SK-N-SH treated with all-trans-retinoic acid at 6 μM for 48 hours (cell line): Measurements from ENCODE around the gene PROK2.

Experiments used
- ATAC-seq: fragments of 200-7000 bp; cut with Tn5 transposase; 3 replicates; pipeline ENCODE4 v1.9.1; 2020; ENCODE audit warnings: mild to moderate bottlenecking, moderate library complexity
- ARNTL ChIP-seq: fragments of 450-650 bp; formaldehyde crosslinking; IDR thresholded peaks from 2 replicates; pipeline ENCODE4 v1.5.0; 2020; ENCODE audit warnings: low read depth, mild to moderate bottlenecking, moderate library complexity, borderline replicate concordance
- BACH2 ChIP-seq: fragments of 250-450 bp; sonication (Bioruptor Pico); IDR thresholded peaks from 2 replicates; pipeline ENCODE4 v1.9.0; 2021; ENCODE audit warnings: mild to moderate bottlenecking, borderline replicate concordance
- CREB5 ChIP-seq: fragments of 250-450 bp; sonication (Bioruptor Pico); IDR thresholded peaks from 2 replicates; pipeline ENCODE4 v1.5.1; 2020; ENCODE audit warnings: low read depth, mild to moderate bottlenecking, moderate library complexity
- CSDC2 ChIP-seq: fragments of 250-450 bp; sonication (Bioruptor Pico); IDR thresholded peaks from 2 replicates; pipeline ENCODE4 v1.5.0; 2020; ENCODE audit warnings: mild to moderate bottlenecking, moderate library complexity
- CSRNP3 ChIP-seq: fragments of 250-450 bp; sonication (Bioruptor Pico); IDR thresholded peaks from 2 replicates; pipeline ENCODE4 v1.5.1; 2021; ENCODE audit warnings: mild to moderate bottlenecking, moderate library complexity
- ESRRG ChIP-seq: fragments of 250-450 bp; sonication (Bioruptor Pico); IDR thresholded peaks from 2 replicates; pipeline ENCODE4 v1.6.1; 2021; ENCODE audit warnings: mild to moderate bottlenecking
- ISL1 ChIP-seq: fragments of 250-450 bp; sonication (Bioruptor Pico); IDR thresholded peaks from 2 replicates; pipeline ENCODE4 v2.1.2; 2022; ENCODE audit warnings: mild to moderate bottlenecking, moderate library complexity
- PATZ1 ChIP-seq: fragments of 250-450 bp; sonication (Bioruptor Pico); IDR thresholded peaks from 2 replicates; pipeline ENCODE4 v1.8.0; 2020; ENCODE audit warnings: mild to moderate bottlenecking, moderate library complexity, borderline replicate concordance
- POU6F1 ChIP-seq: fragments of 250-450 bp; sonication (Bioruptor Pico); IDR thresholded peaks from 2 replicates; pipeline ENCODE4 v1.8.0; 2021; ENCODE audit warnings: low read depth, mild to moderate bottlenecking, moderate library complexity, borderline replicate concordance
- PPARA ChIP-seq: fragments of 250-450 bp; sonication (Bioruptor Pico); IDR thresholded peaks from 2 replicates; pipeline ENCODE4 v1.5.0; 2020; ENCODE audit warnings: mild to moderate bottlenecking, borderline replicate concordance
- RARB ChIP-seq: fragments of 250-450 bp; sonication (Bioruptor Pico); IDR thresholded peaks from 2 replicates; pipeline ENCODE4 v1.8.0; 2021; ENCODE audit warnings: mild to moderate bottlenecking, moderate library complexity
- SNAI2 ChIP-seq: fragments of 250-450 bp; sonication (Bioruptor Pico); IDR thresholded peaks from 2 replicates; pipeline ENCODE4 v1.5.0; 2020; ENCODE audit warnings: mild to moderate bottlenecking, moderate library complexity
- TCF4 ChIP-seq: fragments of 250-450 bp; sonication (Bioruptor Pico); IDR thresholded peaks from 2 replicates; pipeline ENCODE4 v1.8.0; 2021; ENCODE audit warnings: mild to moderate bottlenecking, moderate library complexity, borderline replicate concordance
- TOX ChIP-seq: fragments of 250-450 bp; sonication (Bioruptor Pico); IDR thresholded peaks from 2 replicates; pipeline ENCODE4 v1.8.0; 2021; ENCODE audit warnings: mild to moderate bottlenecking, moderate library complexity, borderline replicate concordance
- ZC3H10 ChIP-seq: fragments of 250-450 bp; sonication (Bioruptor Pico); IDR thresholded peaks from 2 replicates; pipeline ENCODE4 v1.5.1; 2021; ENCODE audit warnings: mild to moderate bottlenecking, moderate library complexity
- ZFP3 ChIP-seq: fragments of 250-450 bp; sonication (Bioruptor Pico); IDR thresholded peaks from 2 replicates; pipeline ENCODE4 v1.5.0; 2020; ENCODE audit warnings: mild to moderate bottlenecking, moderate library complexity
- ZFP30 ChIP-seq: fragments of 450-650 bp; formaldehyde crosslinking; IDR thresholded peaks from 2 replicates; pipeline ENCODE4 v1.5.0; 2022; ENCODE audit warnings: mild to moderate bottlenecking, moderate library complexity
- ZNF565 ChIP-seq: fragments of 450-650 bp; formaldehyde crosslinking; conservative IDR thresholded peaks from 2 replicates; pipeline ENCODE4 v1.5.0; 2020; ENCODE audit warnings: low read depth, mild to moderate bottlenecking, moderate library complexity
- ZNF70 ChIP-seq: fragments of 450-650 bp; formaldehyde crosslinking; IDR thresholded peaks from 2 replicates; pipeline ENCODE4 v1.5.0; 2020; ENCODE audit warnings: mild to moderate bottlenecking, moderate library complexity
- TF ChIP-seq, protein P1 (sequence below): fragments of 250-450 bp; sonication (Bioruptor Pico); IDR thresholded peaks from 2 replicates; pipeline ENCODE4 v1.5.0; 2020; ENCODE audit warnings: mild to moderate bottlenecking, moderate library complexity

Gene PROK2

DNA sequence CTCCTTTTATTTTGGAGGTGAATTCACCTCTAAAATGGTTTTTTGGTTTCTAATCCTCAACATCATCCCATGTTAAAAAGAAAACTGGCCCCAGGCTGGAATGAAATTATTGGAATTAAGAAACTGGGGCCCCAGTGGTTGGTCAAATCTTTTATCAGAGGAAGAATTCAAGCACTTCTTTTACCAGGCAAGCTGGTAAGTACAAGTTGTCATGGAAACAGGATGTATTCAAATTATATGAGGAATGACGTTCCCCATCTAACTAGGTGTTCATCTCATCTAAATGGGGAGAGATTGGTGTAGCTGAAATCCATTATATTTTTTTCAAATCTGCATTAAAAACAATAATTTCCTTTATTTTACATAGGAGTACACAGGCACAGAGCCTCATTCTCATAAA is 50.1 kb downstream of the PROK2 start:
- TF ChIP-seq TOX (CRISPR knock-in tag): no peak
- TF ChIP-seq PATZ1 (CRISPR knock-in tag): no peak
- TF ChIP-seq TCF4 (CRISPR knock-in tag): no peak
- TF ChIP-seq PPARA (CRISPR knock-in tag): no peak
- TF ChIP-seq ZNF565: no peak
- no peak for TF ChIP-seq ARNTL (CRISPR knock-in tag)
- TF ChIP-seq SNAI2 (CRISPR knock-in tag): no peak
- no peak for TF ChIP-seq BACH2 (CRISPR knock-in tag)
- TF ChIP-seq ZC3H10: no peak
- TF ChIP-seq CREB5 (CRISPR knock-in tag): no peak
- TF ChIP-seq ISL1: no peak
- TF ChIP-seq CSDC2: no peak
- no peak for TF ChIP-seq POU6F1 (CRISPR knock-in tag)
- no peak for TF ChIP-seq ZFP3 (CRISPR knock-in tag)
- TF ChIP-seq ZNF70 (CRISPR knock-in tag): no peak
- TF ChIP-seq, protein P1, sequence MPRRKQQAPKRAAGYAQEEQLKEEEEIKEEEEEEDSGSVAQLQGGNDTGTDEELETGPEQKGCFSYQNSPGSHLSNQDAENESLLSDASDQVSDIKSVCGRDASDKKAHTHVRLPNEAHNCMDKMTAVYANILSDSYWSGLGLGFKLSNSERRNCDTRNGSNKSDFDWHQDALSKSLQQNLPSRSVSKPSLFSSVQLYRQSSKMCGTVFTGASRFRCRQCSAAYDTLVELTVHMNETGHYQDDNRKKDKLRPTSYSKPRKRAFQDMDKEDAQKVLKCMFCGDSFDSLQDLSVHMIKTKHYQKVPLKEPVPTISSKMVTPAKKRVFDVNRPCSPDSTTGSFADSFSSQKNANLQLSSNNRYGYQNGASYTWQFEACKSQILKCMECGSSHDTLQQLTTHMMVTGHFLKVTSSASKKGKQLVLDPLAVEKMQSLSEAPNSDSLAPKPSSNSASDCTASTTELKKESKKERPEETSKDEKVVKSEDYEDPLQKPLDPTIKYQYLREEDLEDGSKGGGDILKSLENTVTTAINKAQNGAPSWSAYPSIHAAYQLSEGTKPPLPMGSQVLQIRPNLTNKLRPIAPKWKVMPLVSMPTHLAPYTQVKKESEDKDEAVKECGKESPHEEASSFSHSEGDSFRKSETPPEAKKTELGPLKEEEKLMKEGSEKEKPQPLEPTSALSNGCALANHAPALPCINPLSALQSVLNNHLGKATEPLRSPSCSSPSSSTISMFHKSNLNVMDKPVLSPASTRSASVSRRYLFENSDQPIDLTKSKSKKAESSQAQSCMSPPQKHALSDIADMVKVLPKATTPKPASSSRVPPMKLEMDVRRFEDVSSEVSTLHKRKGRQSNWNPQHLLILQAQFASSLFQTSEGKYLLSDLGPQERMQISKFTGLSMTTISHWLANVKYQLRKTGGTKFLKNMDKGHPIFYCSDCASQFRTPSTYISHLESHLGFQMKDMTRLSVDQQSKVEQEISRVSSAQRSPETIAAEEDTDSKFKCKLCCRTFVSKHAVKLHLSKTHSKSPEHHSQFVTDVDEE (CRISPR knock-in tag): no peak
- TF ChIP-seq ZFP30: no peak
- ATAC-seq: no peak

DNA sequence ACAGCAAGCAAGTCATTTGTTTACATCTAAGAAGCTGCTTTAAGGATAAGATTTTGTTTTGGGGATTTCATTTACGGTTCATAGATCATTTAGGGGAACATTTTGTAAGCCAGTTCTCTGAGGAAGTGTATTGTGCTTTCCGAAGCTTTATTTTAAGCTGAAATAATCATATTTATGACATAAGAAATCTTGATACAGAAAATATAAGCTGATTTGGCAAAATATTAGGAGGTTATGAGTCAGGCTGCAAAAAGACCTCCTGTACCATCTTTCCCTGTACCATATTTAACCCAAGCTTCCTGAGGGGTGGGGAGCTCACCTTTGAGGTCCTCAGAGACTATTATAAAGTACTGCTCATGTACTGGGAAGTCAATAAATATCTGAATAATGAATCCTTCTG is 51.6 kb downstream of the PROK2 start:
- ATAC-seq: no peak
- TF ChIP-seq ZC3H10 (no peak), SNAI2 (CRISPR knock-in tag) (no peak), BACH2 (CRISPR knock-in tag) (no peak), CSDC2 (no peak), ZNF565 (no peak), ARNTL (CRISPR knock-in tag) (no peak), PATZ1 (CRISPR knock-in tag) (no peak), RARB (CRISPR knock-in tag) (no peak), ZFP3 (CRISPR knock-in tag) (no peak)

- no peak for ATAC-seq
- TF ChIP-seq PPARA (CRISPR knock-in tag) (no peak), ZFP30 (no peak), POU6F1 (CRISPR knock-in tag) (no peak), BACH2 (CRISPR knock-in tag) (no peak), CREB5 (CRISPR knock-in tag) (no peak), ZFP3 (CRISPR knock-in tag) (no peak), ESRRG (CRISPR knock-in tag) (no peak), CSRNP3 (CRISPR knock-in tag) (no peak), PATZ1 (CRISPR knock-in tag) (no peak), CSDC2 (no peak), ARNTL (CRISPR knock-in tag) (no peak), ISL1 (no peak), RARB (CRISPR knock-in tag) (no peak)
Observed at GRCh38 chr3:71732637-71733036, 52.3 kb downstream of the PROK2 start.
